Measurements from ENCODE around the gene ARAP3.
A peak's percentile ranks its signal among the peaks of the same experiment; 100 is the strongest.

Gene ARAP3

DNA sequence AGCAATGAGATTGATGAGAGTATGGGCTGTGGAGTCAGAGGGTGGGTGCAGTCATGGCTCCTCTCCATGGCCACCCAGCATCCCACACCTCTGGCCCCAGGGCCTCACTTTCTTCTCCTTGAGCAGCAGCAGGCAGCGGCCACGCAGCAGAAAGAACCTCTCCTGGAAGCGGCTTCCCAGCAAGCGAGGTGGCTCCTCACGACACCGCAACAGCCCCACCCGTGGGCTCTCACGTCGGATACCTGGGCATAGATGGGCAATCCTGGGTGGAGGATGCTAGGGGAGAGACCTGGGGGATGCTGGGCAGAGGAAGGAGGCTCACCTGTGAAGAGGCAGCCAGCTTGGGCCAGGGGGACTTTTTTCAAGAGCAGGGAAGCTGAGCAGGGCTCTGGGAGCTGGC is 25.6 kb downstream of the ARAP3 start:
- Histone ChIP-seq H3K27me3 (ENCODE audit: low read depth, low read length) (no peaks in the 10 kb centered on the region), H3K4me2 (ENCODE audit: low read length) (no peak overlapping the region), H3K9ac (ENCODE audit: low read length) (no peak overlapping the region), H3K27ac (ENCODE audit: low read length) (no peak overlapping the region), H3K4me3 (ENCODE audit: low read length) (no peak overlapping the region), H3K4me1 (ENCODE audit: low read length) (peaks cover 4% of the 10 kb centered on the region), H2AFZ (ENCODE audit: low read depth, low read length) (no peak overlapping the region), H3K79me2 (ENCODE audit: low read length) (no peaks in the 10 kb centered on the region), H3K9me3 (ENCODE audit: insufficient read depth, low read length) (no peaks in the 10 kb centered on the region), H4K20me1 (ENCODE audit: insufficient read depth, low read length) (no peaks in the 10 kb centered on the region), H3K36me3 (replicated peaks; ENCODE audit: low read depth, low read length) (no peaks in the 10 kb centered on the region)
- TF ChIP-seq EZH2phosphoT487 (IDR thresholded peaks at IDR 0.05; ENCODE audit: low read depth): no peak
- TF ChIP-seq, protein P1, sequence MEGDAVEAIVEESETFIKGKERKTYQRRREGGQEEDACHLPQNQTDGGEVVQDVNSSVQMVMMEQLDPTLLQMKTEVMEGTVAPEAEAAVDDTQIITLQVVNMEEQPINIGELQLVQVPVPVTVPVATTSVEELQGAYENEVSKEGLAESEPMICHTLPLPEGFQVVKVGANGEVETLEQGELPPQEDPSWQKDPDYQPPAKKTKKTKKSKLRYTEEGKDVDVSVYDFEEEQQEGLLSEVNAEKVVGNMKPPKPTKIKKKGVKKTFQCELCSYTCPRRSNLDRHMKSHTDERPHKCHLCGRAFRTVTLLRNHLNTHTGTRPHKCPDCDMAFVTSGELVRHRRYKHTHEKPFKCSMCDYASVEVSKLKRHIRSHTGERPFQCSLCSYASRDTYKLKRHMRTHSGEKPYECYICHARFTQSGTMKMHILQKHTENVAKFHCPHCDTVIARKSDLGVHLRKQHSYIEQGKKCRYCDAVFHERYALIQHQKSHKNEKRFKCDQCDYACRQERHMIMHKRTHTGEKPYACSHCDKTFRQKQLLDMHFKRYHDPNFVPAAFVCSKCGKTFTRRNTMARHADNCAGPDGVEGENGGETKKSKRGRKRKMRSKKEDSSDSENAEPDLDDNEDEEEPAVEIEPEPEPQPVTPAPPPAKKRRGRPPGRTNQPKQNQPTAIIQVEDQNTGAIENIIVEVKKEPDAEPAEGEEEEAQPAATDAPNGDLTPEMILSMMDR (IDR thresholded peaks at IDR 0.05; ENCODE audit: low read depth, low read length): no peak

DNA sequence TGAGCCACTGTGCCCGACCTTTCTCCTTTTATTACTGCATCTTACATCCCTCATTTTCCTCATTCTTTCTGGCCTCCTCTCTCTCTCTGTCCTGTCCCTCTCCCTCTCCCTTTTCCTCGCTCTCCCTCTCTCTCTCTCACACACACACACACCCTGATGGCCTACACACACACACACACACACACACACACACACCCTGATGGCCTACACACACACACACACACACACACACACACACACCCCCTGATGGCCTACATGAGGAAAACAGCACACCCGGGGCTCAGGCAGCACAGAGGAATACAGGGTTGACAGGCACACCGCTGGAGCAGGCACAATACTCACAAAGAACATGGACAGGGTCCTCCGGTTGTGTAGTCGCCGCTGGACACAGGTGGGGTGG is 27.0 kb downstream of the ARAP3 start:
- no peaks in the 10 kb centered on the region for H4K20me1 ChIP-seq (ENCODE audit: insufficient read depth, low read length)
- no peaks in the 10 kb centered on the region for H3K27me3 ChIP-seq (ENCODE audit: low read depth, low read length)
- H3K4me3 ChIP-seq (ENCODE audit: low read length): no peak overlapping the region
- H2AFZ ChIP-seq (ENCODE audit: low read depth, low read length): no peak overlapping the region
- no peaks in the 10 kb centered on the region for H3K36me3 ChIP-seq (replicated peaks; ENCODE audit: low read depth, low read length)
- no peak overlapping the region for H3K4me2 ChIP-seq (ENCODE audit: low read length)
- H3K9me3 ChIP-seq (ENCODE audit: insufficient read depth, low read length): no peaks in the 10 kb centered on the region
- no peaks in the 10 kb centered on the region for H3K79me2 ChIP-seq (ENCODE audit: low read length)
- TF ChIP-seq EZH2phosphoT487 (IDR thresholded peaks at IDR 0.05; ENCODE audit: low read depth): no peak
- TF ChIP-seq, protein P1 (IDR thresholded peaks at IDR 0.05; ENCODE audit: low read depth, low read length): no peak
- peaks cover 4% of the 10 kb centered on the region for H3K4me1 ChIP-seq (ENCODE audit: low read length)
- H3K9ac ChIP-seq (ENCODE audit: low read length): no peak overlapping the region
- no peak overlapping the region for H3K27ac ChIP-seq (ENCODE audit: low read length)

DNA sequence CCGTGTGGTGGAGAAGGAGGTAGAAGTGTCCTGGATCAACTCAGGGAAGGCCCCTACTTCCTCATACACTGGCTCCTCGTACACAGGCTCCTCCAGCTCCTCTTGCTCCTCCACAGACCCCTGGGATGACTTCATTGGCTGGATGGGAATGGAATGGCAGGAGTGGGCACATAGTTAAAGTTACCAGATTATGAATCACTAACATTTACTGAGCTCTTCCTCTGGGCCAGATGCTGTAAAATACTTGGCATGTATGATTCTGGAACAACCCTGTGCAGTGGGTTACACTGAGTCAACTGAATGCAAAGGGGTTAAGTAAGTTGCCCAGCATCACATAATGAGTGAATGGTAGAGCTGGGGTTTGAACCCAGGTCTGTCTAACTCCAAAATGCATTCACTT is 27.7 kb downstream of the ARAP3 start:
- Histone ChIP-seq H4K20me1 (ENCODE audit: insufficient read depth, low read length) (no peaks in the 10 kb centered on the region), H3K36me3 (replicated peaks; ENCODE audit: low read depth, low read length) (no peaks in the 10 kb centered on the region), H3K27me3 (ENCODE audit: low read depth, low read length) (no peaks in the 10 kb centered on the region), H3K4me1 (ENCODE audit: low read length) (peaks cover 4% of the 10 kb centered on the region), H3K27ac (ENCODE audit: low read length) (no peak overlapping the region), H3K79me2 (ENCODE audit: low read length) (no peaks in the 10 kb centered on the region), H3K4me3 (ENCODE audit: low read length) (no peak overlapping the region), H3K9ac (ENCODE audit: low read length) (no peak overlapping the region), H3K4me2 (ENCODE audit: low read length) (no peak overlapping the region), H3K9me3 (ENCODE audit: insufficient read depth, low read length) (no peaks in the 10 kb centered on the region), H2AFZ (ENCODE audit: low read depth, low read length) (no peak overlapping the region)
- no peak for TF ChIP-seq EZH2phosphoT487 (IDR thresholded peaks at IDR 0.05; ENCODE audit: low read depth)
- TF ChIP-seq, protein P1 (IDR thresholded peaks at IDR 0.05; ENCODE audit: low read depth, low read length): no peak

DNA sequence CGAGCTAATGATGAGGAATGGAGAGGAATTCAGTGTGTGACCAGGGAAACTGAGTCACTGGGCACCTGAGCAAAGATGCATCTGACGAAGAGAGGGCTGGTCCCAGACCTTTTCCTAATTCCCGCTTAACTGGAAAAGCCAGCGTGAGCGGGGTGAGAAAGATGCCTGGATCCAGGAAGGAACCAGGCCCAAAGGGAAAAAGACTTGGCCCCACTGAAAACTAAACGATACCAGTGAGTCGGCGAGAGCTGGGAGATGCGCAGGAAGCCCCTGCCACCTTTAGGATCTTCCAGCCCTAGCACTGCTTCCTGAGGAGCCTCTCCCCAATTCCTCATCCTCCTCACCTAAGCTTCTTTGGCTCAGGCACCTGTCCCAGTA is 30.3 kb downstream of the ARAP3 start:
- Histone ChIP-seq H3K27me3 (ENCODE audit: low read depth, low read length) (no peaks in the 10 kb centered on the region), H3K79me2 (ENCODE audit: low read length) (no peaks in the 10 kb centered on the region), H3K36me3 (replicated peaks; ENCODE audit: low read depth, low read length) (no peaks in the 10 kb centered on the region), H3K27ac (ENCODE audit: low read length) (no peak overlapping the region), H3K4me2 (ENCODE audit: low read length) (peak overlapping the region; percentile 92), H4K20me1 (ENCODE audit: insufficient read depth, low read length) (no peaks in the 10 kb centered on the region), H3K4me3 (ENCODE audit: low read length) (peak overlapping the region; percentile 90), H3K9ac (ENCODE audit: low read length) (peak overlapping the region; percentile 63), H2AFZ (ENCODE audit: low read depth, low read length) (peak overlapping the region; percentile 47; the same call in 1 of the 2 replicates), H3K4me1 (ENCODE audit: low read length) (peaks cover 4% of the 10 kb centered on the region), H3K9me3 (ENCODE audit: insufficient read depth, low read length) (no peaks in the 10 kb centered on the region)
- TF ChIP-seq, protein P1 (IDR thresholded peaks at IDR 0.05; ENCODE audit: low read depth, low read length): no peak
- no peak for TF ChIP-seq EZH2phosphoT487 (IDR thresholded peaks at IDR 0.05; ENCODE audit: low read depth)
